G401.6 (cell line): ENCODE data around the gene ING3.
"Not testable (repeated sequence)": the region's sequence is repeated elsewhere in the genome, so short reads cannot be mapped to it uniquely, and the experiment has no call there.

ENCODE experiments used
- FAIRE-seq: peaks from 2 replicates; lab custom pipeline; 2012; peaks lifted over from hg19 to GRCh38; lab: Jason Lieb, UNC

ING3 gene

DNA sequence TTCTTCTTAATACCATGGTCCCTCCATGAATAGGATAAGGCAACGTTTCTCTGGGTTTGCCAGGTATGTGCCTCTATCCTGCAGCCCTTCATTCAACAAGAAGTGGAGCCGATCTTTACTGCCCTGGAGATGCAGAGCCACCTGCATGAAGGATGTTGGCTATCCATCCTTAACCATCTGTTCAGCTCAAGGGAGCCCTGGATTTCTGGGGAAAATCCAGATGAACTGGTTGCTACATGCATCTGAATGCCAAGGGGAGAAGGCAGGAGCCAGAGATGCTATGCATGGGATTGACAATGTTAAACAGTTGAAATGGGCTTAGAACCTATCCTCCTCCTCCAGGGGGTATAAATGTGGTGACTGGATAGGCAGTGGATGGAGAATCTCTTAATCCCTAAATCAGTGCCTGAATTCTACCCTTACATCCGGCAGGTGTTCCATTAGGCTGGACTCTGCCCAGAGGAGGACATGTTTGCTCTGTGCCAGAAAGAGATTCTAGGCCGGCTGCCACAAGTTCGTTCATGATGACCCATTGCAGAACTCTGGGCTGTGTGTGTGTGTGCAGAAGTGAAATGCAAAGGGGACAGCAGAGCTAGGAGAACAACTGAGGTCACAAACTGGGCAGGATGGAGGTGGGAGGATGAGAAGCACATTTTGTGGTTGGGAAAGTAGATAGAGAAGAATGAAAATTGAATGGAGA, 53.6 kb downstream of the ING3 start:
- no peak for FAIRE-seq

DNA sequence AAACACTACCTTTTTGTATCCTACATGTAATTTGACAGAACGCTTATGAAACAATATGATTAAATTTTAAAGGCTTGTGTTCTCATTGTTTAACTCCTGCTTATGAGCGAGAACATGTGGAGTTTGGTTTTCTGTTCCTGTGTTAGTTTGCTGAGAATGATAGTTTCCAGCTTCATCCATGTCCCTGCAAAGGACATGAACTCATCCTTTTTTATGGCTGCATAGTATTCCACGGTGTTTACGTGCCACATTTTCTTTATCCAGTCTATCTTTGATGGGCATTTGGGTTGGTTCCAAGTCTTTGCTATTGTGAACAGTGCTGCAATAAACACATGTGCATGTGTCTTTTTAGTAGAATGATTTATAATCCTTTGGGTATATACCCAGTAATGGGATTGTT, 54.5 kb downstream of the ING3 start:
- FAIRE-seq: not testable (repeated sequence)

DNA sequence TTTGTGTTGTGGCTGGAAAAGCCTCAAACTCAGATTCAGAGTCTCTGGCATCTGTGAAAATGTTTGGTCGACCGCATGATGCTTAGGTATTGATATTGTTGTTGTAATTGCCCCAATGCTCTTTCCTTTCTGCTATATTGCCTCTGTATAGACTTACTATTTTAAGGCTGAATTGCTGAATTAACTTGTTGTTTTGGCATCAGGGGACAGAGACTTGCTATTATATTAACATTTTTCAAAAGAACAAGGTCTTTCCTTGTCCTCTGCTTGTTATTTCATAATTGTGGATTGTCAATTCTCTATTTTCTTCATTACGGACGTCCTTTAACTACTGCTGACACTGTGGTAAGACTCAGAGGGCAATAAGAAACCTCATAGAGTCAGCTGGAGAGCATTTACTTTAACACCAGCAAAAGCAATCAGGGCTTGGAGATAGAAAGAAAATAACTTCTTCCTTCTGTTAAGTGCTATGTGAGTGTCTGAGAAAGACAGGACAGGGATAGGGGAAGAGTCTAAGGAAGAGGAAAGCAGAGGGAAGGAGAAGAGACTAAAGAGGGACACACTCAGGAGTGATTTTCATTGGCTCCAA, 55.5 kb downstream of the ING3 start:
- no peak for FAIRE-seq

DNA sequence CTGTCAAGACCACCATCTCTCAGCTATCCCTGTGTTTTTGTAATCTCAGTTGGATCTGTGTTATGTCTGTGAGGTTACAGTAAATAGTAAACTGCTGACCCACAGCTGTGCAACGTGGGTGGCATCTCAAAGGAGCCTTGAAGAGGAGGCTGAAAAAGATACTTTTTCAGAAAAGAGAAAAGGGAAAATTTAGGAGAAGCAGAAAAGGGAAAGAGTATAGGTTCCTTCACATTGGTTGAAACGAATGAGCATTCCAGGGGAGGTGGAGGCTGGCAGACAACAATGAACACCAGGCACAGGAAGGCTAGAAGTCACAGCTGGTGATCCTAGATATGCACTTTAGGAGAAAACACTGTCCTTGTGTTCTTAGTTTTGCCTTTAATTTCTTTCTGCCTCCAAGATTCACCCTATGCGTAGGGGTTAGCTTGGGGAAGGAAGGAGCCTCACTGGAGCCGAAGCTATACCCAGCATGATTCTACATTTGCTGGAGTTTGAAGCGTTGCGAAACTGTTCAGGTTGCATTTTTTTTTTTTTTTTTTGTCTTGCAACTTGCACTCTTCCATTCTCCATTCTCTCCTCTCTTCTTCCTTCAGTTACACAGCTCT, 56.2 kb downstream of the ING3 start:
- no peak for FAIRE-seq

DNA sequence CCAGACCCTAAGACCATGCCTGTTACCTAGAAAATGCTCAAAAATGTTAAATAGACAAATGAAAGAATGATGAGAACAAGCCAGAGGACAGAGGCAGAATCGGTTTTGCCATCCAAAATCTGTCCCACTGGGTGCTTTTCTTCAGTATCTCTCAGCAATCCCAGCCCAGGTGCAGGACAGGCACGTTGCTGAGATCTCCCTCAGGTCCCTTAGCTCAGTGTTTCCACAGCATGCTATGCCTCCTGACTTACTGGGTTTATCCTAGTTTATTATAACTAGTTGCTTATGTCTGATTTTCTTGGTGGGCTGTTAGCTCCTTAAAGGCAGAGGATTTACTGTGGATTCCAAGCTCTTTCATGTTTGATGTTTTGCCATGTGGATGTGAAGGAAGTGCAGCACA, 58.2 kb downstream of the ING3 start:
- FAIRE-seq: no peak

DNA sequence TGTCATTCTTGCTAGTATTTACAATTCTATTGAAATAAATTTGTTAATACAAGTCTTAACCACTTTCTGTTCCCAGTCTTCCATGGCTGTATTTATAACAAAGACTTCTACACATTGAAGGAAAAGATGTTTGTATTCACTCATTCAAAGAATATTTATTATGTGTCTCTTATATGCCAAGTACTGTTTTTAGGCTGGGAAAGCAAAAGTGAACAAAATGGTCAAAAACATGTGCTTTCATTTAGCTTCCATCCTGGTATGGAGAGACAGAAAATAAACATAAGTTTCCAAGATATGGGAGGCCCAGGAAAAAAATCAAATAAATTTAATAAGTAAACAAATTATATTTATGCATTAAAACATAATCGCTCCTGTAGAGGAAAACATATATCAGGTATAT, 60.8 kb downstream of the ING3 start:
- no peak for FAIRE-seq

DNA sequence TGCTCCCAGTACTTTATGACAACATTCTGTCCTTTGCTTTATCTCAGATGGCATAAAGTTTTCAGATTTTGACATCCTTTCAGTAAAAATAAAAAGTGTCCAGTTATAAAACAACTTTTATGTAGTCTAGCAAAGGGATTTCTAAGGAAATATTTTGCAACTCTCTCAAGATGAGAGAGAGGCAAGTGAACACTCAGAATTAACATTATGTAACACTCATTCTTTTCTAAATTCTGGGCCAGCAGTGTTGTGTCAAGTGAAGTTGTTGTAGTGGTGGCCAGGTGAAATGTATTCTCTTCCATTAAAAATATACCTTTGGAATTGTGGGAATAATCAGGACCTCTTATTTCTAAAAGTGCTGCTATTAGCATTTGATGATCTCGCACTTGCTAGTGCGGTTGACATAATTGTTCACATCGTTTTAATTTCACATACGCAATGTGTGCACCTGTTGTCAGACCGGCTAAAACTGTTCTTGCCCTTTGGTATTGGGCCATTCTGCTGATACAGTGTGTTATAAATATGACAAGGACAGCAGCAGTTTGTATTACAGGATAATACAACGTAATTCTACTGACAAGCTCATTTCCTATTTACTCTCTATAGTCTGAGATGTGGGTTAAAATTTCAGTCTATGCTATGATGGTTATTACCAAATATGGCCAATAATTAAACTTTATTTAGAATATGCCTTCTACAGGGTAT, 61.7 kb downstream of the ING3 start:
- FAIRE-seq: no peak

DNA sequence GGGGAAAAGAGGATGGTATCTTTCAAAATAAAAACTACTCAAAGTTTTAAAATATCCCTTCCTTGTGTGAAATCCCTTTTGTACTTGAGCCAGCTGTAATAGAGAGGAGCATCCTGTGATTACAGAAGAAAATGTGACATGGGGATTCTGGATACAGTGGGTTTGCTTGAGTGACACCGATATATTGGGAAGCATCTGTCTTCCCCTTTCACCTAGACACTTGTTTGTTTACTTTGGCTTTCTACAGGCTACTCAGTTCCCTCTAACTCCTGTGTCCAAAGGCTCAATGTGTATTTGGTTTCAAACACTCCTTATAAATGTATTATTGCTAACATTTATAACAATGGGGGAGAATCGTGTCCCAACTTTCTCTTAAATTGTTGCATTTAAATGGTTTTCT, 62.3 kb downstream of the ING3 start:
- FAIRE-seq: no peak

DNA sequence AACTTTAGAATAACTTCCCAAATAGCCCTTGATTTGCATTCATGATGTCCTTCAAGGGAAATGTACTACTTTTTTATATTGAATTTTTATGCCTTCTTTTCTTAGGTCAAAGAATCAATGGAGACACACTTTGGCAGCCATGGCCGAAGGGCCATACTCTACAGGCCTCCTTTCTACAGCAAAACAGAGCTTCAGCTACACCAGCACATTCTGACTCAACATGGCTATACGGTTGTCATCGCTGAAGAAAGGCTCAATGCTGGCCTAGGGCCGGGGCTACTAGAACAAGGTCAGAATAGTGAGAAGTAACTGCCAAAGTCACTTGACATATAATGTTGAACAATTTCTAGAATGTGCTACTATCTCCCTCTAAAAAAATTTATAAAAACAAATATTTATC, 65.0 kb downstream of the ING3 start:
- FAIRE-seq: no peak

DNA sequence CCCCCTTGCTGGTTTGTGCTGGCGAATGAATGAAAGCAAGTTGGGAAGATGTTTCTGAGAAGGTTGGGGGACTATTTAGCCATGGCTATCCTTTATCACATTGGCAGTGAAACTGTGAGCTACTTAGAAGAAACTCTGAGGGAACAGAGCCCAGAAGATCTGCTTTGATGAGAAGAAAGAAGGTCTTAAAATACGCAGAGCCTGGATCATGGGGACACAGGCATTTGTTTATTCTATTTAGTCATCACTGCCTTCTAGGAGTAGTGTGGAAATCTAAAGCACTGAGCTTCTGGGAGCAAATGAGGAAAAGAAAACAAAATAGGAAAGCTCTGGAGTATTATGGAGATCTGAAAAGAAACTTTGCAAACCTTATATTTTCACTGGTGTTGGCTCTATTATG, 66.4 kb downstream of the ING3 start:
- FAIRE-seq: no peak

DNA sequence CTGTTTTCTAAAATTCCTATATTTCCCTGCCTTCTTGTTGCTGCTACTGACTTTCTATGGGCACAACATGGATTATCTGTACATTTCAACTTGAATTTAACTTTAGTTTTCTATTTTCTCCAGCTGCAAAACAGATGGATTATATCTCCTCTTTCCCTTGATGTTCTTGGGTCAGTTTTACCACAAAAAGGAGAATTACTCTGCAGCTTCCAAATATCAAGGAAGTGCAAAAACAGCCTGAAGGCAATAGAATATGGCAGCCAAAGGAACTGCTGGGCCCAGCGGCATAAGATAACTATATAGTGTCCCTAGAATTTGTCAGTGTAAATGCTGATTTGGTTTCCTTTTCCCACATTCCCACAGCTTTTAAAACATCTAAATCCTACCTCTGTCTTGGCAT, 67.0 kb downstream of the ING3 start:
- FAIRE-seq: no peak

DNA sequence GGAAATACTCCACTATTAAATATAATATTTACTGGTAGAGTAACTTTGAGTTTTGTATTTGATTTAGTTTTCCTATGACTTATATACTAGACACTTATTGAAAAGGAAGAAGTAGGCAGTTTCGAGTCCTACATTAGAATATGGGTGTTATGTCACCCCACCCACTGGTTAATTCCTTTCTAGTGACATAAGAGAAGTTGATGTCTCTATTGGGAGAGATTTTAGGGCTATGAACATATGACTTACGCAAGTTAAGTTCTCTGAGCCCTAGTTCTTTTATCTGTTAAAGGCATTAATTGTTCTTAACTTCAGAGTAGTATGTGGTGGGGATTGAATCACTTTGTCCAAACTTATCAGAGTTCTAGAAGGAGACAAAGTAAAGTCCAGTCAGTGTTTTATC, 68.4 kb downstream of the ING3 start:
- FAIRE-seq: no peak

DNA sequence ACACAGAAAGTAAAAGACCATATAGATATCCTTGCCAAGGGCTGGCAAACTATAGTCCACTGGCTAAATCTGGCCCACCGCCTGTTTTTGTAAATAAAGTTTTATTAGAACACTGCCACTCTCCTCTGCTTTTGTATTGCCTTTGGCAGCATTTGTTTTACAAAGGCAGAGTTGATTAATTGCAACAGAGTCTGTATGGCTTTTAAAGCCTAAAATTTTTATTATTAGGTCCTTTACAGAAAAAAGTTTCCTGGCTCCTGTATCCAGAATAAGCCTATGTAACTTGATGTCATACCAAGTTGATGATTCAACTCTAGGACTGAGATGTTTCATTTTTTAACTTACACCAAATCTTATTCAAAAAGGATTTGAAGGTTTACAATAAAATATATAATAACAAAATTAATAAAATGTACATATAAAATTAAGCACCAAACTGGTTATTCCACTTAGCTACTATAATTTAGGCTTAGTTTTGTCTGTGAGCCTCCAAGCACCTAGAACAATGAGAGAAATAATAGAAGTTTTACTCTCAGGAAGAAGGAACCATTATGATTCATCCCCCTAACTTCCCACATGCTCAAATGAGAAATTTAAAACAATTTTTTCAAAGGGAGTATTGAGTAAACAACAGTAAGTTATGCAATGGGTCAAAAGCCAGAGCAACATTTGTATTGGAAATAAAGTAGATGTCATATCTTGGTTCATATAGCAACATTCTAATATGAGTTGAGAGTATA, 69.8 kb downstream of the ING3 start:
- no peak for FAIRE-seq

DNA sequence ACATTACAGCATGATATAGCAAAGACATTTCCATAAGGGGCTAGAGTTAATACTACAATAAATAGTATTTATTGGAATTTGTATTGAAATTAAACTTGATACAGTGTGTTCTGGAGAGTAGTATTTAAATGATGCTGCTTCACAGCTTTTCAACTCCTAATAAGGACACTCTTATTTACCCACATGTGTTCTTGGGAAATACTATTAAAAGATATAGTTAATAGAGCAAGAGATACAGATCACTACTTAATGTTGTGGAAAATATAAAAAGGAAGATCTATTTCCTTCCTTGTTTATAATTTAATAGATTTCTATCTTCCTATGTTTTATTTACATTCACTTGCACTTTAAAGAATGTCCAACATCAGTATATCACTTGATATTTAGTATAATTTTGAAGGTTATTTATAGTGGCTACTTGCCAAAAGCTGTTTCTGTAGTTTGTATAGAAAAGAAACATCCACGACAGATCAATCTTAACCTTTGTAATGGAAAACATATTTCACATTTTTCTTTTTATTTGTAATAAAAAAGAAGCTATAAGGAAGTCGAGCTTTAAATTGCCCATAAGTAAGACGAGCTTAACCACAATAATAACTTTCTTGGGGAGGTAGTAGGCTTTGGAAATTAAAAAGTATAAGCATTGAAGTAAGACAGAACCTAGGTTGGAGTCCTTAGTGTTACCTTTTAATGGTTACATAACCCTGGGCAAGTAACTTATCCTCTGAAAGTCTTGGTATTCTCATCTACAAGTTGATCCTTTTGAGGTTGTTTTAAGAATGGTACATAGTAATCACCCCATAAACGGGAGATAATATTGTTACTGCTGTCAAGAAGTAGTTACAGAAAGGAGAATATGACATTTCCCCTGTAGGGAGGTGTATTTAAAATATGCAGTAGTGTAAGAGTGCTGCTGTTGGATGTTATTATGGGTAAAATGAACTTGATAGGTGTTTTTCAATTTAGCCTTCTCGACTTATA, 70.7 kb downstream of the ING3 start:
- FAIRE-seq: no peak

DNA sequence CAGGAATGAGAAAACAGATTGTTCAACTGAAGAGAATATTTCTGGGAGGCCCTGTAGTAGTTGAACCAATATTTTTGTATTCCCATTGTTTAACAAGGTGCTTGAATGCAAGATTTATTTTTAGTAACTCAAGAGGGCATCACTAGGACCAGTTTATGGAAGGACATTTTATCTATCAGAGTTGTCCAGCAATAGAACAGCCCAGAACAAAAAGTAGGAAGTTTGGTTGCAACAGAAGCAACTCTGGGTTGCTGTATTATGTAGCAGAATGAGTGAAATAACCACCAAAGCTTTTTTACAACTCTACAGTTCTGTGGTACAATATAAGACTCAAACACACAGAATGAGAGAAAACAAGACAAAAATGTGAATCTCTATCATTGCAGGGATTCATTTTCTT, 72.6 kb downstream of the ING3 start:
- no peak for FAIRE-seq

DNA sequence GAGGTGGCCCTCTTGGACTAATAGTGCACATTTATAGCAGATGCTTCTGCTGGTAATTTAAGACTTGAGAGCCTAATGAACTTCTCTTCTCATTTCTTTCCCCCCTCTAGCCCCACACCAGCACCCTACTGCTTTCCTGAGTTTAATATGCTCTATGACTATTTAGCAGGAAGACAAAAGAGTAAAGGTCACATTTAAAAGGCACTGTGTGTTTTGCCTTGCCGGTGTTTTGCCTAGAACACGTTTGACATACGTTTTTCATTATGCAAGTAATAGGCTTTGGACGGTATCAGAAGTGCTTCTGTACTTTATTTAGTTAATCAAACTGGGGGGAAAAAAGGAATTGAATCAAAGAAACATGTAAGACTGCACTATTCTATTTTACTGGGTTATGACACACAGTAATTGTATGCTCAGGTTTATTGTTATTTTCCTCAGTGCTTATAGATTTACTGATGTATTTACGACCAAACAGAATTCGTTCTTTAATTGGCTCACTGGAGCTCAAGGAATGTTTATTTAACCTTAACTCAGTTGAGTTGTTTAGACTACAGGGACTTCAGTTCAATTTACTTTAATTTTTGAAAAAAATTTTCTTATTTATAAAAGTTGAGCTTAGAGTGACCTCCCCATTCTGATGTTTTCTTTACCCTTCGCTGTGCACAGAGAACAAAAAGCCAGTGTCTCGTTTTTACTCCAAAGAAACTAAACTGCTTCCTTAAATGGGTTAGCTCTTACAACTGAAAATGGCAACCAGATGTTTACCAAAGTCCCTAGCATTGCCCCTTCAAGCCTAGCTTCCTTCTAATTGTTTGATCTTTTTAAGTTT, 73.3 kb downstream of the ING3 start:
- no peak for FAIRE-seq

DNA sequence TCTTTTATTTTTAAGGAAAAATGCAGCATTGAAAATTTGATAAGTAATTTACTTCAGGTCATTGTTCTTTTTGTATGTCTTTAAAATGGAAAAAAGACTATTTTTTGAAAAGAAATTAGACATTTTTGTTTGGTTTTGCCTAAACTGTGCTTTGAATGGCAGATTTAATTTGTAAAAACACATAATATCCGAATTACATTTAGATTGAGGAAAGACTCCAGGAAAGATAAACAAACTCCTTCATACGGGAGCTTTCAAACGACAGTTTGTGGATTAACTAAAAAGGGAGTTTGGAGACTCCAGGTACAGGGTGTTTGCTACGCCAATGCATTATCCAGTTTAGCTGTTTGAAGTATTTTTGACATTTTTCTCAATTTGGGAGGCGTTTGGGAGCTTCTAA, 74.0 kb downstream of the ING3 start:
- FAIRE-seq: no peak

DNA sequence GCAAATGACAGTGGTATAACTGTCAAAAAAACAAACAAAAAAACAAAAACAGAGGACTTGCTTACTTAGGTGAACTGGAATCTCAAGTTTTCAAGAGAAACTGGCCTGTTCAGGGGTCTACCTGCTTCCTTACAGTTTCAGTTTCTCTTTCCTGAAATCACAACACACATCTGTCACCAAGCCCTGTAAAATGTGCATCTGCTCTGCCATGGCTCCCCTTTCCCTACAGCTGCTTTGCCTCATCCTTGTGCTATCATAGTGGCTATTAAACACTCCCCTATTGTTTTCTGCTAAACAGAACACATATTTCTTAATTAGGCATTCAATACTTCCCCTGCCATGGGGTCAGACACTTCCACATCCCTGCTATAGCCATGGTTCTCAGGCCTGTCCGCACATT, 75.6 kb downstream of the ING3 start:
- no peak for FAIRE-seq

DNA sequence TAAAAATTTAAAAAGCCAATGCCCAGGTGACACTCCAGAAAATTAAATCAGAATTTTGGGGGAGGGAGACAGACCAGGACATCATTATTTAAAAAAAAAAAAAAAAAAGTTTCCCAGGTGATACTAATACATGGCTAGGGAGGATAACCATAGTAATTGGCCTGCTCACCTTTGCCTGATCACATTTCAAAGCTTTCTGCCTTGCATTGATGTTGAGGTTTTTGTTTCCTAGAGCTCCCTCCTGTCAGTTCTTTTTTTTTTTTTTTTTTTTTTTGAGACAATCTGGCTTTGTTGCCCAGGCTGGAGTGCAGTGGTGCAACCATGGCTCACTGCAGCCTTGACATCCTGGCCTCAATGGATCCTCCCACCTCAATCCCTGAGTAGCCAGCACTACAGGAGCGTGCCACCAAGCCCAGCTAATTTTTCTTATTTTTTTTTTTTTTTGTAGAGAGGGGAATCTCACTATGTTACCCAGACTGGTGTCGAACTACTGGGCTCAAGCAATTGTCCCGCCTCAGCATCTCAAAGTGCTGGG, 76.1 kb downstream of the ING3 start:
- no peak for FAIRE-seq
